OCI-LY1 (cell line): ENCODE results near the gene GLT8D1.
A peak's percentile ranks its signal among the peaks of the same experiment; 100 is the strongest.

Experiments
- H2AFZ ChIP-seq: fragments of 200-600 bp; sonication (generic), shearing (Covaris generic); 2 replicates; pipeline ENCODE4 v1.6.0; 2014; ENCODE audit warnings: antibody characterized with exemption, mild to moderate bottlenecking, low read length
- H3F3A ChIP-seq: fragments of 200-600 bp; sonication (generic), shearing (Covaris generic); 2 replicates; pipeline ENCODE4 v1.6.0; 2014; ENCODE audit warnings: mild to moderate bottlenecking, antibody characterized with exemption, low read length, moderate library complexity; ENCODE audit not compliant: insufficient read depth
- H3K27ac ChIP-seq: fragments of 200-600 bp; sonication (generic); 2 replicates; pipeline ENCODE4 v1.5.1; 2014; ENCODE audit warnings: low read length, mixed run types, mild to moderate bottlenecking, low read depth; ENCODE audit not compliant: poor library complexity, severe bottlenecking
- H3K27me3 ChIP-seq: fragments of 200-600 bp; sonication (generic); 2 replicates; pipeline ENCODE4 v1.6.0; 2014; ENCODE audit warnings: antibody characterized with exemption, mild to moderate bottlenecking, low read length, moderate library complexity; ENCODE audit not compliant: insufficient read depth
- H3K36me3 ChIP-seq: fragments of 200-600 bp; sonication (generic); 2 replicates; pipeline ENCODE4 v1.6.1; 2014; ENCODE audit warnings: mild to moderate bottlenecking, antibody characterized with exemption, low read length, moderate library complexity, mixed read lengths; ENCODE audit not compliant: insufficient read depth
- H3K4me1 ChIP-seq: fragments of 200-600 bp; sonication (generic); 2 replicates; pipeline ENCODE4 v1.5.1; 2014; ENCODE audit warnings: mild to moderate bottlenecking, low read length, moderate library complexity; ENCODE audit not compliant: insufficient read depth, severe bottlenecking
- H3K4me2 ChIP-seq: fragments of 200-600 bp; sonication (generic), shearing (Covaris generic); 2 replicates; pipeline ENCODE4 v1.6.1; 2014; ENCODE audit warnings: low read length
- H3K4me3 ChIP-seq: fragments of 200-600 bp; sonication (generic); 2 replicates; pipeline ENCODE4 v1.5.1; 2014; ENCODE audit warnings: low read length, low read depth, mild to moderate bottlenecking, mixed read lengths; ENCODE audit not compliant: poor library complexity, severe bottlenecking
- H3K79me2 ChIP-seq: fragments of 200-600 bp; shearing (Covaris generic); 2 replicates; pipeline ENCODE4 v1.6.1; 2016; ENCODE audit warnings: mixed run types, low read length, mixed read lengths; ENCODE audit not compliant: insufficient read depth
- H3K9ac ChIP-seq: fragments of 200-600 bp; sonication (generic), shearing (Covaris generic); 2 replicates; pipeline ENCODE4 v1.6.1; 2014; ENCODE audit warnings: mild to moderate bottlenecking, low read length, mixed read lengths
- H3K9me2 ChIP-seq: fragments of 200-600 bp; sonication (generic), shearing (Covaris generic); 2 replicates; pipeline ENCODE4 v1.6.1; 2014; ENCODE audit warnings: low read depth, mild to moderate bottlenecking, low read length, mixed read lengths
- H3K9me3 ChIP-seq: fragments of 200-600 bp; shearing (Covaris generic); 2 replicates; pipeline ENCODE4 v1.6.1; 2014; ENCODE audit warnings: low read length, mixed read lengths
- H4K20me1 ChIP-seq: fragments of 200-600 bp; sonication (generic), shearing (Covaris generic); 2 replicates; pipeline ENCODE4 v1.6.0; 2016; ENCODE audit warnings: mild to moderate bottlenecking, low read length; ENCODE audit not compliant: insufficient read depth
- EZH2 ChIP-seq: fragments of 200-600 bp; sonication (generic), shearing (Covaris generic); IDR thresholded peaks from 2 replicates; pipeline ENCODE4 v1.8.0; 2017; ENCODE audit warnings: borderline replicate concordance, mixed run types, mild to moderate bottlenecking, antibody characterized with exemption, low read length, moderate library complexity, mixed read lengths
- TF ChIP-seq, protein P1 (sequence below): fragments of 200-600 bp; sonication (generic), shearing (Covaris generic); IDR thresholded peaks from 2 replicates; pipeline ENCODE4 v1.5.1; 2017; ENCODE audit warnings: mild to moderate bottlenecking, antibody characterized with exemption, low read length, moderate library complexity, mixed read lengths

The GLT8D1 gene

DNA sequence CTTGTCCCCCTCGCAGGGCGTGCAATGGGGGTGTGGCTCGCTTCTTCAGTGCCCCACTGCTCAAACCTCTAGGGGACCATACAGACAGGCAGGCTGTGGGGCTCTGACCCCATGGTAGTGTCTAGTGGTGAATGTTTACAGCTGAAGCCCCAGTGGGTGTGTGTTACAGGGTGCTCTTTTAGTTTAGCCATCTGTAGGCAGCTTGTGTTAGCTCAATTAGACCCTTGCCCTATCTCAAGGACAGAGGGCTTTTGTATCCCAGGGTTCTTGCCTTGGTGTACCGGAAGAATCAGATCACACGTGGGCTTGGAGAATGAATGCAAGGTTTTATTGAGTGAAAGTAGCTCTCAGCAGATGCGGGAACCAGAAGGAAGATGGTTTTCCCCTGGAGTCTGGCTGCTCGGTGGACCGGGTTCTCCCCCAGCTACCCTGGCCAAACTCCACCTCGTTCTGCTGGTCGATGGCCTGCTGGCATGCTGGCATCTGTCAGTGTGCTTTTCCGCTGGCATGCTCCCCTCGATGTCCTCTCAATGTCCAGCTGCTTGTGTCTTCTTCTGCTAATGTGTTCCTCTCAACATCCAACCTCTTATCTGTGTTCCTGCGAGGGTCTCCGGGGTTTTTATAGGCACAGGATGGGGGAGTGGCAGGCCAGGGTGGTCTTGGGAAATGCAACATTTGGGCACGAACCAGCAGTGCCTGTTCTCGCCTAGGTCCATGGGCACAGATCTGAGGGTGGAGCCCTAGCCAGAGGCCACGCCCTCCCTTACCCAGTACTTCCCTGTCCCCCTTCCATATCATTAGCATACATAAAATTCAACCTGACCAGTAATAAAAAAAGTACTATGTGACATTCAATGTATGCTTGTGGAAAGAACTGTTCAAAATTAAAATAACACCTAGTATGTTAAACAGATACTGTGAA is 7.0 kb upstream of the GLT8D1 start:
- Histone ChIP-seq H2AFZ (no peak overlapping the region), H4K20me1 (no peaks in the 10 kb centered on the region), H3K9me2 (no peaks in the 10 kb centered on the region), H3F3A (no peaks in the 10 kb centered on the region), H3K4me3 (no peak overlapping the region), H3K27me3 (no peaks in the 10 kb centered on the region), H3K9me3 (no peaks in the 10 kb centered on the region), H3K4me2 (no peak overlapping the region), H3K4me1 (peaks cover 7% of the 10 kb centered on the region), H3K79me2 (no peaks in the 10 kb centered on the region), H3K9ac (no peak overlapping the region), H3K36me3 (peaks cover 31% of the 10 kb centered on the region), H3K27ac (no peak overlapping the region)
- TF ChIP-seq EZH2, result no peak
- TF ChIP-seq, protein P1, sequence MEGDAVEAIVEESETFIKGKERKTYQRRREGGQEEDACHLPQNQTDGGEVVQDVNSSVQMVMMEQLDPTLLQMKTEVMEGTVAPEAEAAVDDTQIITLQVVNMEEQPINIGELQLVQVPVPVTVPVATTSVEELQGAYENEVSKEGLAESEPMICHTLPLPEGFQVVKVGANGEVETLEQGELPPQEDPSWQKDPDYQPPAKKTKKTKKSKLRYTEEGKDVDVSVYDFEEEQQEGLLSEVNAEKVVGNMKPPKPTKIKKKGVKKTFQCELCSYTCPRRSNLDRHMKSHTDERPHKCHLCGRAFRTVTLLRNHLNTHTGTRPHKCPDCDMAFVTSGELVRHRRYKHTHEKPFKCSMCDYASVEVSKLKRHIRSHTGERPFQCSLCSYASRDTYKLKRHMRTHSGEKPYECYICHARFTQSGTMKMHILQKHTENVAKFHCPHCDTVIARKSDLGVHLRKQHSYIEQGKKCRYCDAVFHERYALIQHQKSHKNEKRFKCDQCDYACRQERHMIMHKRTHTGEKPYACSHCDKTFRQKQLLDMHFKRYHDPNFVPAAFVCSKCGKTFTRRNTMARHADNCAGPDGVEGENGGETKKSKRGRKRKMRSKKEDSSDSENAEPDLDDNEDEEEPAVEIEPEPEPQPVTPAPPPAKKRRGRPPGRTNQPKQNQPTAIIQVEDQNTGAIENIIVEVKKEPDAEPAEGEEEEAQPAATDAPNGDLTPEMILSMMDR, result no peak

GRCh38 chr3:52710512-52710911 is 4.9 kb upstream of the GLT8D1 start:
- Histone ChIP-seq H3K9ac (no peak overlapping the region), H3K36me3 (peaks cover 31% of the 10 kb centered on the region), H3K4me3 (no peak overlapping the region), H3K79me2 (peaks cover 8% of the 10 kb centered on the region; the same call in 1 of the 2 replicates), H3K4me2 (no peak overlapping the region), H3F3A (no peaks in the 10 kb centered on the region), H3K4me1 (peaks cover 18% of the 10 kb centered on the region), H3K27me3 (no peaks in the 10 kb centered on the region), H2AFZ (no peak overlapping the region), H4K20me1 (no peaks in the 10 kb centered on the region), H3K27ac (no peak overlapping the region), H3K9me2 (no peaks in the 10 kb centered on the region), H3K9me3 (no peaks in the 10 kb centered on the region)
- TF ChIP-seq, protein P1, result no peak
- TF ChIP-seq EZH2, result no peak

GRCh38 chr3:52707585-52707984 is 2.0 kb upstream of the GLT8D1 start:
- peak overlapping the region; percentile 90; the same call in 1 of the 2 replicates for H3K9ac ChIP-seq

More at GRCh38 chr3:52707585-52707984, 2.0 kb upstream of the GLT8D1 start:
- no peaks in the 10 kb centered on the region for H4K20me1 ChIP-seq
- H3K4me2 ChIP-seq, result peak overlapping the region; percentile 81
- H3F3A ChIP-seq, result no peaks in the 10 kb centered on the region
- H3K79me2 ChIP-seq, result peaks cover 8% of the 10 kb centered on the region; the same call in 1 of the 2 replicates
- H3K36me3 ChIP-seq, result peaks cover 28% of the 10 kb centered on the region
- peak overlapping the region; percentile 90 for H3K4me3 ChIP-seq
- H3K27ac ChIP-seq, result peak overlapping the region; percentile 46
- TF ChIP-seq, protein P1, result no peak
- TF ChIP-seq EZH2, result no peak
- H3K27me3 ChIP-seq, result no peaks in the 10 kb centered on the region
- peaks cover 31% of the 10 kb centered on the region for H3K4me1 ChIP-seq
- H3K9me3 ChIP-seq, result no peaks in the 10 kb centered on the region
- H3K9me2 ChIP-seq, result no peaks in the 10 kb centered on the region
- H2AFZ ChIP-seq, result no peak overlapping the region
